HepG2 (cell line): ENCODE data around the gene CEP131. TPM values are rescaled to one million over a fixed set of nuclear protein-coding genes. Genes with fewer than 3 reads are reported as not detected.

Experiments used
- ATAC-seq: fragments of 200-7000 bp; cut with Tn5 transposase; 3 replicates; pipeline ENCODE4 v1.9.1; 2020; ENCODE audit warnings: mild to moderate bottlenecking, moderate library complexity
- BruUV-seq: library from RNA; stranded (reverse); fragments of 400-500 nt; replicated peaks from 2 replicates; lab custom pipeline; 2021; lab: Mats Ljungman, UMichigan
- CTCF ChIA-PET: fragments of 300-600 bp; formaldehyde crosslinking; extraction: SDS; loops from one replicate; lab custom pipeline; 2021; ENCODE audit warnings: low total read pairs, inconsistent platforms, low intra/inter-chr PET ratio; lab: Yijun Ruan, JAX
- POLR2A ChIA-PET: fragments of 350-600 bp; sonication (Branson Sonifier 250); formaldehyde crosslinking; loops from one replicate; lab custom pipeline; 2020; ENCODE audit warnings: antibody characterized with exemption, inconsistent platforms; lab: Yijun Ruan, JAX
- DNase-seq: peaks from one replicate; pipeline ENCODE4 v3.0.0-alpha.2; 2015; ENCODE audit warnings: low spot score
- FAIRE-seq: peaks from 3 replicates; lab custom pipeline; 2011; peaks lifted over from hg19 to GRCh38; lab: Jason Lieb, UNC
- H2AFZ ChIP-seq: one replicate; pipeline ENCODE4 v1.6.1; 2011; ENCODE audit warnings: low read length, inconsistent platforms
- H3K27ac ChIP-seq: fragments of 300-600 bp; 3 replicates; pipeline ENCODE4 v1.8.0; 2011; ENCODE audit warnings: mixed run types, mild to moderate bottlenecking, mixed read lengths, low read length, inconsistent platforms; ENCODE audit not compliant: insufficient read depth; ENCODE audit errors: extremely low read length
- H3K27me3 ChIP-seq, 2 experiments: fragments of 200-600 bp in 1 of 2; 2 replicates in 1 of 2; 3 replicates in 1 of 2; pipeline versions ENCODE4 v1.6.0 to v1.8.0; 2011; ENCODE audit warnings: low read length in 2 of 2, mild to moderate bottlenecking in 2 of 2, moderate library complexity in 2 of 2, inconsistent platforms in 1 of 2; ENCODE audit not compliant: insufficient read depth in 2 of 2, control insufficient read depth in 1 of 2
- H3K36me3 ChIP-seq, 2 experiments: fragments of 200-600 bp in 1 of 2; replicated peaks in 1 of 2; 2 replicates in 1 of 2; 3 replicates in 1 of 2; pipeline versions ENCODE4 v1.5.1 to v1.8.0; 2011; ENCODE audit warnings: low read length in 2 of 2, inconsistent platforms in 1 of 2; ENCODE audit not compliant: insufficient read depth in 2 of 2, control insufficient read depth in 1 of 2
- H3K4me1 ChIP-seq: 2 replicates; pipeline ENCODE4 v1.5.1; 2012; ENCODE audit warnings: low read length, inconsistent platforms; ENCODE audit not compliant: insufficient read depth
- H3K4me2 ChIP-seq: 2 replicates; pipeline ENCODE4 v1.6.0; 2011; ENCODE audit warnings: low read depth, low read length, inconsistent platforms
- H3K4me3 ChIP-seq, 3 experiments: fragments of 200-600 bp in 1 of 3; sonication (generic), shearing (Covaris generic) in 1 of 3; replicated peaks in 1 of 3; 2 replicates each; pipeline ENCODE4 v1.5.1; 2011 to 2016; ENCODE audit warnings: low read length in 3 of 3, inconsistent platforms in 2 of 3, low read depth in 2 of 3, mild to moderate bottlenecking in 2 of 3, control low read depth in 1 of 3, mixed read lengths in 1 of 3; ENCODE audit not compliant: insufficient read depth in 1 of 3
- H3K79me2 ChIP-seq: one replicate; pipeline ENCODE4 v1.6.1; 2011; ENCODE audit warnings: low read length, inconsistent platforms; ENCODE audit not compliant: insufficient read depth
- H3K9ac ChIP-seq: 2 replicates; pipeline ENCODE4 v1.6.0; 2011; ENCODE audit warnings: mild to moderate bottlenecking, low read depth, low read length, inconsistent platforms; ENCODE audit not compliant: insufficient read depth
- H3K9me3 ChIP-seq: 2 replicates; pipeline ENCODE4 v1.5.1; 2012; ENCODE audit warnings: mild to moderate bottlenecking, low read length
- H4K20me1 ChIP-seq: 2 replicates; pipeline ENCODE4 v1.6.0; 2011; ENCODE audit warnings: inconsistent platforms, mild to moderate bottlenecking, low read length, moderate library complexity; ENCODE audit not compliant: insufficient read depth
- DR1 ChIP-seq: sonication (generic); formaldehyde crosslinking; IDR thresholded peaks from 2 replicates; pipeline ENCODE4 v1.8.0; 2021; ENCODE audit warnings: mild to moderate bottlenecking, missing genetic modification reagents, inconsistent platforms
- ESRRA ChIP-seq: sonication (generic); formaldehyde crosslinking; IDR thresholded peaks from 2 replicates; pipeline ENCODE4 v1.5.1; 2020; ENCODE audit warnings: mild to moderate bottlenecking, low read depth, missing genetic modification reagents
- FOXC1 ChIP-seq: sonication (generic); formaldehyde crosslinking; IDR thresholded peaks from 2 replicates; pipeline ENCODE4 v1.8.0; 2022; ENCODE audit warnings: mild to moderate bottlenecking, missing genetic modification reagents, borderline replicate concordance
- GABPA ChIP-seq, 2 experiments: IDR thresholded peaks; 2 replicates each; pipeline ENCODE4 v1.6.1; 2011 to 2016; ENCODE audit warnings: low read depth in 2 of 2, low read length in 1 of 2, missing biosample characterization in 1 of 2, missing genetic modification characterization in 1 of 2
- LCORL ChIP-seq, 2 experiments: fragments of 450-650 bp in 1 of 2; sonication (generic) in 1 of 2; formaldehyde crosslinking in 1 of 2; IDR thresholded peaks; 2 replicates each; pipeline versions ENCODE4 v1.5.0 to v1.6.1; 2017 to 2020; ENCODE audit warnings: antibody characterized with exemption in 1 of 2, missing genetic modification reagents in 1 of 2
- MEF2D ChIP-seq: sonication (generic); formaldehyde crosslinking; IDR thresholded peaks from 2 replicates; pipeline ENCODE4 v1.5.1; 2020; ENCODE audit warnings: mild to moderate bottlenecking, missing genetic modification reagents
- MTERF4 ChIP-seq: sonication (generic); formaldehyde crosslinking; IDR thresholded peaks from 2 replicates; pipeline ENCODE4 v1.8.0; 2023; ENCODE audit warnings: mild to moderate bottlenecking, missing genetic modification reagents
- NFIB ChIP-seq: sonication (generic); formaldehyde crosslinking; IDR thresholded peaks from 2 replicates; pipeline ENCODE4 v1.9.0; 2021; ENCODE audit warnings: missing genetic modification reagents, mild to moderate bottlenecking, borderline replicate concordance
- SAP130 ChIP-seq: IDR thresholded peaks from 2 replicates; pipeline ENCODE4 v1.6.1; 2016; ENCODE audit warnings: low read depth
- SRSF4 ChIP-seq: fragments of 200-400 bp; formaldehyde crosslinking; IDR thresholded peaks from one replicate; pipeline ENCODE4 v1.6.1; 2018; ENCODE audit warnings: mild to moderate bottlenecking, low read depth, low read length, moderate library complexity; ENCODE audit not compliant: poor library complexity, severe bottlenecking
- ZFY ChIP-seq: sonication (generic); formaldehyde crosslinking; IDR thresholded peaks from 2 replicates; pipeline ENCODE4 v1.4.0; 2020; ENCODE audit warnings: missing genetic modification reagents
- ZMYM3 ChIP-seq: sonication (generic); formaldehyde crosslinking; IDR thresholded peaks from 2 replicates; pipeline ENCODE4 v1.5.1; 2020; ENCODE audit warnings: mild to moderate bottlenecking, missing genetic modification reagents
- ZNF160 ChIP-seq: sonication (generic); formaldehyde crosslinking; IDR thresholded peaks from 2 replicates; pipeline ENCODE4 v1.8.0; 2022; ENCODE audit warnings: mild to moderate bottlenecking, inconsistent platforms, missing genetic modification reagents
- ZNF232 ChIP-seq: sonication (generic); formaldehyde crosslinking; IDR thresholded peaks from 2 replicates; pipeline ENCODE4 v1.4.0; 2020; ENCODE audit warnings: missing genetic modification reagents, borderline replicate concordance
- ZNF281 ChIP-seq: sonication (generic); formaldehyde crosslinking; IDR thresholded peaks from 2 replicates; pipeline ENCODE4 v1.4.0; 2020; ENCODE audit warnings: missing genetic modification reagents, borderline replicate concordance
- ZNF446 ChIP-seq: sonication (generic); formaldehyde crosslinking; IDR thresholded peaks from 2 replicates; pipeline ENCODE4 v1.5.0; 2020; ENCODE audit warnings: mild to moderate bottlenecking, missing genetic modification reagents
- ZNF709 ChIP-seq: sonication (generic); formaldehyde crosslinking; IDR thresholded peaks from 2 replicates; pipeline ENCODE4 v1.5.0; 2020; ENCODE audit warnings: mild to moderate bottlenecking, missing genetic modification reagents
- ZNF746 ChIP-seq: sonication (generic); formaldehyde crosslinking; IDR thresholded peaks from 2 replicates; pipeline ENCODE4 v1.8.0; 2022; ENCODE audit warnings: mild to moderate bottlenecking, missing genetic modification reagents
- ZNF773 ChIP-seq: sonication (generic); formaldehyde crosslinking; IDR thresholded peaks from 2 replicates; pipeline ENCODE4 v1.4.0; 2020; ENCODE audit warnings: missing genetic modification reagents, borderline replicate concordance
- WGBS: methylation state at CpG from one replicate; pipeline ENCODE4 v1.1.6; 2017; ENCODE audit warnings: low lambda C conversion rate; 5-methylcytosine and 5-hydroxymethylcytosine counted together
- in situ Hi-C: cut with HindIII; loops from 2 replicates; pipeline ENCODE4 v1.10.0; 2017; ENCODE audit warnings: low pct_unique_long_range_greater_than_20kb; ENCODE audit not compliant: extremely low pct_ligation_motif_present
- intact Hi-C: fragments of 100-400 bp; cut with micrococcal nuclease; formaldehyde crosslinking; loops from one replicate; pipeline ENCODE4 v1.10.0; 2022; ENCODE audit not compliant: unreplicated experiment
- polyA plus RNA-seq, 8 experiments: library from polyadenylated mRNA; depleted of rRNA in 3 of 8; stranded (reverse) in 7 of 8; unstranded in 1 of 8; fragments of >200 nt; fragmentation: Illumina TruSeq in 4 of 8; extraction: Trizol in 4 of 8; gene quantifications; 2 replicates each; pipeline versions ENCODE4 v1.2.1 to v1.2.3, GENCODE V29; 2011 to 2016; ENCODE audit warnings: low read depth in 4 of 8, missing spikeins in 1 of 8, mixed read lengths in 1 of 8; ENCODE audit not compliant: insufficient read depth in 1 of 8
- total RNA-seq, 5 experiments: library from RNA; depleted of rRNA; stranded (reverse); fragments of >200 nt; fragmentation: Illumina TruSeq; extraction: Trizol; gene quantifications; 2 replicates each; pipeline ENCODE4 v1.2.3, GENCODE V29; 2016; ENCODE audit warnings: low read depth in 1 of 5

Gene CEP131
- total and polyA plus RNA-seq, 2 of the 13 experiments (the other 11 are each of a cell fraction or from before 2014, with no cell fraction given), result 5.0 to 16.8 TPM

GRCh38 chr17:81178136-81179091, 44.4 kb downstream of the CEP131 start:
- ChIA-PET POLR2A (interaction anchor here (2.2 kb wide), 1 partner anchor 60 kb away, joined by 8 read pairs; the partner anchor contains the start of genes NDUFAF8 and TEPSIN), CTCF (no interaction called here)
- H3K9ac ChIP-seq, result no peak overlapping the region
- peak overlapping the region in 2 of 3 experiments; percentile 3 to 44; a peak in 1 of 6 replicates for H3K4me3 ChIP-seq
- H3K4me1 ChIP-seq, result peaks cover 28% of the 10 kb centered on the region
- no peak for FAIRE-seq
- H3K9me3 ChIP-seq, result no peaks in the 10 kb centered on the region
- 0% methylated on average over 7 of the region's 25 CpGs for WGBS
- H3K4me2 ChIP-seq, result peak overlapping the region; percentile 55
- H3K36me3 ChIP-seq, result no peaks in the 10 kb centered on the region
- intact Hi-C loops (no loop called here), in situ Hi-C loops (no loop called here)
- H2AFZ ChIP-seq, result no peak overlapping the region
- H3K27me3 ChIP-seq, result peaks cover 18 to 45% of the 10 kb centered on the region in 2 experiments
- no TSS peak for BruUV-seq
- DNase-seq, result no peak
- peak; percentile 48 for ATAC-seq
- no peaks in the 10 kb centered on the region for H3K79me2 ChIP-seq
- H3K27ac ChIP-seq, result no peak overlapping the region
- no peaks in the 10 kb centered on the region for H4K20me1 ChIP-seq
- TF ChIP-seq ZNF446, result 0 out of 2 replicates have a peak, but pooled peaks have one; percentile 47
- TF ChIP-seq GABPA (IDR thresholded peaks at IDR 0.05; ENCODE audit: low read depth, low read length), result no peak
- no peak for TF ChIP-seq GABPA (CRISPR knock-in tag; IDR thresholded peaks at IDR 0.05; ENCODE audit: low read depth)
- no peak for TF ChIP-seq ZNF746 (CRISPR knock-in tag)
- TF ChIP-seq FOXC1, result 0 out of 2 replicates have a peak, but pooled peaks have one; percentile 16
- TF ChIP-seq LCORL (IDR thresholded peaks at IDR 0.05), result no peak
- 0 out of 2 replicates have a peak, but pooled peaks have one; percentile 33 for TF ChIP-seq LCORL (CRISPR knock-in tag; IDR thresholded peaks at IDR 0.05)
- peak; percentile 77; the same call in 1 of the 2 replicates for TF ChIP-seq NFIB
- TF ChIP-seq ZMYM3 (CRISPR knock-in tag), result 0 out of 2 replicates have a peak, but pooled peaks have one; percentile 37
- no peak for TF ChIP-seq SRSF4
- no peak for TF ChIP-seq ZNF160
- 0 out of 2 replicates have a peak, but pooled peaks have one; percentile 31 for TF ChIP-seq ZNF709 (CRISPR knock-in tag)
- 0 out of 2 replicates have a peak, but pooled peaks have one; percentile 24 for TF ChIP-seq MEF2D (CRISPR knock-in tag)
- 0 out of 2 replicates have a peak, but pooled peaks have one; percentile 57 for TF ChIP-seq ESRRA (CRISPR knock-in tag)
- TF ChIP-seq ZNF281 (CRISPR knock-in tag), result peak; percentile 41; the same call in 1 of the 2 replicates
- peak; percentile 59; the same call in 1 of the 2 replicates for TF ChIP-seq MTERF4 (CRISPR knock-in tag)
- no peak for TF ChIP-seq ZNF773 (CRISPR knock-in tag)
- peak; percentile 19; the same call in 1 of the 2 replicates for TF ChIP-seq SAP130
- no peak for TF ChIP-seq DR1 (CRISPR knock-in tag)
- no peak for TF ChIP-seq ZNF232 (CRISPR knock-in tag)
- 0 out of 2 replicates have a peak, but pooled peaks have one; percentile 22 for TF ChIP-seq ZFY (CRISPR knock-in tag)
